ENCODE measurements around the gene OR5P2. TPM values are rescaled to one million over a fixed set of nuclear protein-coding genes. Genes with fewer than 3 reads are reported as not detected.
"Not testable (repeated sequence)": the region's sequence is repeated elsewhere in the genome, so short reads cannot be mapped to it uniquely, and the experiment has no call there.

Gene OR5P2
- total RNA-seq, 4 donors from 2014 or later, result not detected

GRCh38 chr11:7833527-7833926, 36.8 kb upstream of the OR5P2 start:
- TF ChIP-seq CTCF (IDR thresholded peaks at IDR 0.05), result no peak
- TF ChIP-seq POLR2A (IDR thresholded peaks at IDR 0.05), result no peak
- no peaks in the 10 kb centered on the region for H3K4me1 ChIP-seq
- H3K27me3 ChIP-seq, result no peaks in the 10 kb centered on the region
- intact Hi-C loops (cut with DNase I), result no loop called here
- no peak overlapping the region for H3K4me3 ChIP-seq (replicated peaks in 1 of 3)
- no peak for DNase-seq
- H3K9me3 ChIP-seq, result no peaks in the 10 kb centered on the region
- no peaks in the 10 kb centered on the region for H3K36me3 ChIP-seq
- H3K27ac ChIP-seq, result no peak overlapping the region

GRCh38 chr11:7830740-7831139, 34.0 kb upstream of the OR5P2 start, which contains the start of gene OR5P3:
Gene OR5P3, minus strand, starts transcription at chr11:7830840.
- no peak for TF ChIP-seq CTCF (IDR thresholded peaks at IDR 0.05)
- TF ChIP-seq POLR2A (IDR thresholded peaks at IDR 0.05), result no peak
- H3K4me1 ChIP-seq, result no peaks in the 10 kb centered on the region
- H3K9me3 ChIP-seq, result no peaks in the 10 kb centered on the region
- intact Hi-C loops (cut with DNase I), result no loop called here
- H3K4me3 ChIP-seq (replicated peaks in 1 of 3), result no peak within 1 kb of the TSS
- no peaks in the 10 kb centered on the region for H3K36me3 ChIP-seq
- DNase-seq, result no peak
- no peak within 1 kb of the TSS for H3K27ac ChIP-seq
- H3K27me3 ChIP-seq, result no peaks in the 10 kb centered on the region

- WGBS, 2 donors, result 65 to 69% methylated on average over 3 of the region's 3 CpGs
- Histone ChIP-seq H3K4me1 (no peaks in the 10 kb centered on the region), H3K27me3 (no peaks in the 10 kb centered on the region), H3K27ac (no peak overlapping the region), H3K4me3 (replicated peaks in 1 of 3) (no peak overlapping the region), H3K36me3 (no peaks in the 10 kb centered on the region), H3K9me3 (no peaks in the 10 kb centered on the region)
- no peak for TF ChIP-seq CTCF (IDR thresholded peaks at IDR 0.05)
- TF ChIP-seq POLR2A (IDR thresholded peaks at IDR 0.05), result no peak
- DNase-seq, result no peak
- intact Hi-C loops (cut with DNase I), result no loop called here
These were observed 29.6 kb upstream of the OR5P2 start for GRCh38 chr11:7826324-7826723.

- H3K4me3 ChIP-seq (replicated peaks in 1 of 3); H3K27me3 ChIP-seq; DNase-seq; H3K36me3 ChIP-seq; H3K9me3 ChIP-seq; H3K4me1 ChIP-seq; H3K27ac ChIP-seq; intact Hi-C loops (cut with DNase I): not testable (repeated sequence)
- WGBS, 2 donors, result 93 to 96% methylated on average over 3 of the region's 3 CpGs
These were observed 23.7 kb upstream of the OR5P2 start for GRCh38 chr11:7820417-7820816.

GRCh38 chr11:7814897-7815296, 18.2 kb upstream of the OR5P2 start:
- intact Hi-C loops (cut with DNase I); H3K4me1 ChIP-seq; H3K27ac ChIP-seq; H3K9me3 ChIP-seq; H3K4me3 ChIP-seq (replicated peaks in 1 of 3); H3K27me3 ChIP-seq; DNase-seq; H3K36me3 ChIP-seq: not testable (repeated sequence)
- 84 to 94% methylated on average over 2 of the region's 2 CpGs for WGBS, 2 donors

GRCh38 chr11:7810301-7810700, 13.6 kb upstream of the OR5P2 start:
- H3K27ac ChIP-seq; H3K9me3 ChIP-seq; H3K4me1 ChIP-seq; H3K36me3 ChIP-seq; H3K4me3 ChIP-seq (replicated peaks in 1 of 3); DNase-seq; H3K27me3 ChIP-seq; intact Hi-C loops (cut with DNase I): not testable (repeated sequence)
- WGBS, 2 donors, result 71 to 79% methylated on average over 2 of the region's 2 CpGs

- Histone ChIP-seq H3K27ac (no peak overlapping the region), H3K4me1 (no peaks in the 10 kb centered on the region), H3K36me3 (no peaks in the 10 kb centered on the region), H3K4me3 (replicated peaks in 1 of 3) (no peak overlapping the region), H3K27me3 (no peaks in the 10 kb centered on the region), H3K9me3 (no peaks in the 10 kb centered on the region)
- no peak for DNase-seq
- intact Hi-C loops (cut with DNase I), result no loop called here
- 38 to 47% methylated on average over 1 of the region's 1 CpG for WGBS, 2 donors
- TF ChIP-seq CTCF (IDR thresholded peaks at IDR 0.05), result no peak
- no peak for TF ChIP-seq POLR2A (IDR thresholded peaks at IDR 0.05)
These were observed 3.5 kb downstream of the OR5P2 start for GRCh38 chr11:7793233-7793632.
